ENCODE measurements around the gene AUTS2. TPM values are rescaled to one million over a fixed set of nuclear protein-coding genes. Genes with fewer than 3 reads are reported as not detected.

The AUTS2 gene
- total RNA-seq, 1 experiment from 2014 or later: 2.5 TPM

- no peaks in the 10 kb centered on the region for H3K9me3 ChIP-seq (ENCODE audit: control insufficient read depth, insufficient read depth, low read depth, low read length)
- POLR2A ChIA-PET: no interaction called here
- no peak for ATAC-seq
- DNase-seq (ENCODE audit: low read depth, low spot score): no peak
- H3K27ac ChIP-seq (ENCODE audit: low read length): no peak overlapping the region
- H3K27me3 ChIP-seq (ENCODE audit: control insufficient read depth, insufficient read depth, low read length): no peaks in the 10 kb centered on the region
- no peak overlapping the region for H3K4me3 ChIP-seq (ENCODE audit: low read depth in 2 of 2, low read length in 2 of 2)
- no TSS peak for BruUV-seq (replicated peaks)
- TF ChIP-seq SIN3A (IDR thresholded peaks at IDR 0.05; ENCODE audit: borderline replicate concordance, insufficient read depth, low read depth, low read length): no peak
- no peak for TF ChIP-seq REST (IDR thresholded peaks at IDR 0.05; ENCODE audit: insufficient read depth in 1 of 2, low read depth in 2 of 2, low read length in 1 of 2)
- TF ChIP-seq TCF7L2 (IDR thresholded peaks at IDR 0.05; ENCODE audit: low read depth, low read length): no peak
- TF ChIP-seq, protein P1, sequence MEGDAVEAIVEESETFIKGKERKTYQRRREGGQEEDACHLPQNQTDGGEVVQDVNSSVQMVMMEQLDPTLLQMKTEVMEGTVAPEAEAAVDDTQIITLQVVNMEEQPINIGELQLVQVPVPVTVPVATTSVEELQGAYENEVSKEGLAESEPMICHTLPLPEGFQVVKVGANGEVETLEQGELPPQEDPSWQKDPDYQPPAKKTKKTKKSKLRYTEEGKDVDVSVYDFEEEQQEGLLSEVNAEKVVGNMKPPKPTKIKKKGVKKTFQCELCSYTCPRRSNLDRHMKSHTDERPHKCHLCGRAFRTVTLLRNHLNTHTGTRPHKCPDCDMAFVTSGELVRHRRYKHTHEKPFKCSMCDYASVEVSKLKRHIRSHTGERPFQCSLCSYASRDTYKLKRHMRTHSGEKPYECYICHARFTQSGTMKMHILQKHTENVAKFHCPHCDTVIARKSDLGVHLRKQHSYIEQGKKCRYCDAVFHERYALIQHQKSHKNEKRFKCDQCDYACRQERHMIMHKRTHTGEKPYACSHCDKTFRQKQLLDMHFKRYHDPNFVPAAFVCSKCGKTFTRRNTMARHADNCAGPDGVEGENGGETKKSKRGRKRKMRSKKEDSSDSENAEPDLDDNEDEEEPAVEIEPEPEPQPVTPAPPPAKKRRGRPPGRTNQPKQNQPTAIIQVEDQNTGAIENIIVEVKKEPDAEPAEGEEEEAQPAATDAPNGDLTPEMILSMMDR (IDR thresholded peaks at IDR 0.05): no peak
- TF ChIP-seq POLR2AphosphoS5 (IDR thresholded peaks at IDR 0.05; ENCODE audit: low read depth, low read length): no peak
- CTCF ChIA-PET: no interaction called here
- in situ Hi-C loops (cut with HindIII; ENCODE audit: low pct_unique_long_range_greater_than_20kb, low sequenced_read_pairs): no loop called here
- no peaks in the 10 kb centered on the region for H3K36me3 ChIP-seq (ENCODE audit: control insufficient read depth, insufficient read depth, low read length)
- H3K4me1 ChIP-seq (ENCODE audit: control insufficient read depth, insufficient read depth, low read length): no peaks in the 10 kb centered on the region
- intact Hi-C loops (cut with micrococcal nuclease; ENCODE audit: unreplicated experiment): no loop called here
Observed at GRCh38 chr7:69953136-69954067, 355.1 kb downstream of the AUTS2 start.

DNA sequence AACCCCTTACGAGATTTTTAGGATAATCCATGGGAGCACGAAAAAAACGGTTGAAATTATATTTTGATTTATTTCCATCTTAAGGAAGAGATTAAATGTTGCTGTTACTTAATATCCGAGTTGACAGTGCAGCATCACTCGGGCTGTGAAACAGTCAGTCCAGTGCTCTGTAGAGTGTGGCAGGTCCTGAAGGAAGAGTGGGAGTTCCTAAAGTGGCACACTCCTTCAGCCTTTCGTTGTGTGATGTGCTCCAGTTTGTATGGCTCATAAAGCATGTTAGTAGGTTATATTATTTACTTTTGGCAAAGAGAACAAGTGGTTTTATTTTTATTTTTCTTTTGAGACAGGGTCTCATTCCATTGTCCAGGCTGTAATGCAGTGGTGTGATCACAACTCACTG lies 358.3 kb downstream of the AUTS2 start:
- in situ Hi-C loops (cut with HindIII; ENCODE audit: low pct_unique_long_range_greater_than_20kb, low sequenced_read_pairs) (no loop called here), intact Hi-C loops (cut with micrococcal nuclease; ENCODE audit: unreplicated experiment) (no loop called here)
- no peak for ATAC-seq
- H3K27ac ChIP-seq (ENCODE audit: low read length): no peak overlapping the region
- no peaks in the 10 kb centered on the region for H3K9me3 ChIP-seq (ENCODE audit: control insufficient read depth, insufficient read depth, low read depth, low read length)
- no peaks in the 10 kb centered on the region for H3K27me3 ChIP-seq (ENCODE audit: control insufficient read depth, insufficient read depth, low read length)
- H3K4me1 ChIP-seq (ENCODE audit: control insufficient read depth, insufficient read depth, low read length): no peaks in the 10 kb centered on the region
- no peak overlapping the region for H3K4me3 ChIP-seq (ENCODE audit: low read depth in 2 of 2, low read length in 2 of 2)
- ChIA-PET CTCF (no interaction called here), POLR2A (no interaction called here)
- no peaks in the 10 kb centered on the region for H3K36me3 ChIP-seq (ENCODE audit: control insufficient read depth, insufficient read depth, low read length)
- no peak for DNase-seq (ENCODE audit: low read depth, low spot score)
- TF ChIP-seq REST (IDR thresholded peaks at IDR 0.05; ENCODE audit: insufficient read depth in 1 of 2, low read depth in 2 of 2, low read length in 1 of 2) (no peak), SIN3A (IDR thresholded peaks at IDR 0.05; ENCODE audit: borderline replicate concordance, insufficient read depth, low read depth, low read length) (no peak), TCF7L2 (IDR thresholded peaks at IDR 0.05; ENCODE audit: low read depth, low read length) (no peak), POLR2AphosphoS5 (IDR thresholded peaks at IDR 0.05; ENCODE audit: low read depth, low read length) (no peak)
- TF ChIP-seq, protein P1 (IDR thresholded peaks at IDR 0.05): no peak
- no TSS peak for BruUV-seq (replicated peaks)

Data from Panc1 (cell line).